NCI-H128 (cell line): ENCODE data around the gene ARF6.
"Not testable (repeated sequence)": the region's sequence is repeated elsewhere in the genome, so short reads cannot be mapped to it uniquely, and the experiment has no call there.

Experiments used
- DNase-seq: peaks from one replicate; lab custom pipeline; 2025; ENCODE audit not compliant: unreplicated experiment; lab: John Stamatoyannopoulos, UW

The ARF6 gene

DNA sequence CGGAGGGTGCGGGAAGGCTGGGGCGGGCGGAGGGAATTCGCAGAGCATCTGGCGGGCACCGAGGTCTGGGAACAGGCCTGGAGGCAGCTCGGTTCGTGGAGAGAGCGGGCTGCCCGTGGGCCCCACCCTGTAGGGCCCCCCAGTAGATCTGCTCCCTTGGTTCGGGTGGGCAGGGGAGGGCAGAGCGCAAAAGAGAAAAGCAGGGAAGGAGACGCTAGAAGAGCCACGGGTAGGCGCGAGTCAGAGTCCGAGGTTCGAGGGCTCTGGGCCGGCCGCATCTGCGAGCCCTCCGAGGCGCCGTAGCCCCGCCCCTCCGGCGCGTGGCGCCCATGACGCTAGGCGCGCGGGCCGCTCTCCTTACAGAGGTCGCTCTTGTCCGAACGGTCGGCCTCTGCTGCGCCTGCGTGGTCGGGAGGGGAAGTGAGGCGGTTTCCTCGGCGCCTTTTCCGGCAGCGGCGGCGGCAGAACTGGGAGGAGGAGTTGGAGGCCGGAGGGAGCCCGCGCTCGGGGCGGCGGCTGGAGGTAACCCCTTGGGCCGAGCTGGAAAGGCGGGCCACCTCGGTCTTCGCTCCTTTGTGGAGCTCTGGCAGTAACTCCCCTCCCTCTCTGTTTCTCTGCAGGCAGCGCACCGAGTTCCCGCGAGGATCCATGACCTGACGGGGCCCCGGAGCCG lies at the start of gene ARF6:
ARF6 (plus strand) TSS at position 447 of the 673 bp plus-strand sequence. CDS start 655 bp downstream, outside the sequence.
- peak; percentile 95 for DNase-seq

DNA sequence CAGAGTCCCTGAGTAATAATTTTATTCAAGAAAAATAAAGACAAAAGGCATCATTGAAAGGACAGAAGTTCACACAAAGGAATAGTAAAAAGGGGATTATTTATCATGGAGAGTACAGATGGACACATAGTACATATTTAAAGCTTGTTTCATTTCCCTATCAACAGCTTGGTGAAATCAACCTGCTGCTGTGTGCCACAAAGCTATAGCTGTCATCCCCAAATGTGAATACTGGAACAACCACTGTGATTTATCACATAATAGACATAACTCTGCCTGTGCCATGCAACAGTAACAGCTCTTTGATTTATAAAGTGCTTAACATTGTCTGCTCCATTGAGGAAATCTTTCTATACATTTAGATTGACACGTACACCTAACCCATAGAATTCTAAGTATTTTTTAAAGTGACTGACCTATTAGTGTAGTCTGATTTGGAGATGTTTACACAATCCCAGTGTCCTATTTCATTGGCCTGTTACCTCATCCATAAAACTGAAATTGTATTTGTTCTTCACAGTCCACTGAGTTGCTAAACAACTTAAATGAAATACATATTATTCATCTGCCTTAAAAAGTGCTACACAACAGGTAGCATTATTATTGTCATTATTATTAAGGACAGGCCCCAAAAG lies 43.6 kb upstream of the ARF6 start:
- no peak for DNase-seq

DNA sequence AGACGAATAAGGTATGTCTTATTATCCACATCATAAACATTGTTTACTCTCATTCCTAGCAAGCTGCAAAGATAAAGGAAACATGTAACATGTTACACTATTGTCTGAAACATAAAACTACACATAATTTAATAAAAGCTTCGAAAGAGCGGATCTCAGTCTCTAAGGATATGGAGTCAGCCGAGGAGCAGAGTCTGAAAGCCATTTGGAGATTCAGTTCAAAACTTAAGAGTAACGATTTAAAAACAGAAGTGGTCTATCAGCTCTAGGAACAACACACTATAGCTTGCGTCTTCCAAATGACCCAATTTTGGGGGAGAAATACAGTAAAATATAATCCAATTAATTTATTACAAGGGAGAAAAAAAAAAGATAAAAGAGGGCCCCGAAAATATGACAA lies 41.1 kb upstream of the ARF6 start:
- no peak for DNase-seq

DNA sequence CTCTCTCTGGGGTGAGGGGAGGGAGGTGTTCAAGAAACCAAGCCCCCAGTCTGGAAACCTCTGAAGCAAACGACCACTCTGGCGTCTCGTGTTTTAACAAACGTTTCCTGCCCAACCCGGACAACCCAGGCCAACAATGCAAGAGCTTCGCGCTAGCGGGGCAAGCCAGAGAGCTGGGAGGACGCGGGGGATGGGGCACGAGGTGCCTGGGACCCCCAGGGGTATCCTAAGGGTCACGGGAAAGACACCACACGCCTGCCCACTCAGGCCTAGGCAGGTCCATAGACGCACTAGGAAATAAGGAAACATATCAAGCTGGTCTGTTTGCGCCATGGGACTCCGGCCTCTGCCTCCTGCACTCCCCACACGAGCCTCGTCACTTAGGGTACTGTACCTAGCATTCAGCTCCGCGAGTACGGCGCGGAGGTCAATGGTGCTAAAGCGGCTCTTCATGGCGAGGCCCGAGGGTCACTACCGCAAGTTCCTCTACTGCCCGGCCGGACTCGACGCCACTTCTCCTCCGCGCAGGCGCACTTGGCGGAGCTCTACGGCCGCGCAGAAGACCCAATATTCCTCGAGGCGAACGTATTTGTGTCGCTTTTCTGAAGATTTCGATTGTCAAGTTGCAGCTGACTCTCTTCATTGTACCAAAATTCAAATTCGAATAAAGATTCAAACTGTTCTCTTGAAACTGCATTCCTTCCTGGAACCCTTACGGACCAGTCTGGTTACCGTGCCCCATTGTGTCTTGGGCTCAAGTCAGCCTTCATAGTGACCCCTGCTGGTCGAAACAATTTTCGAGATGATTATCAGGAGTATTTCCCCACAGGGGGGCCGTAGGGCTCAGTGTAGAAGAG lies 40.4 kb upstream of the ARF6 start, which contains the start of gene NEMF:
NEMF (minus strand) TSS at position 488 of the 857 bp plus-strand sequence; CDS start at position 453, 35 bp downstream.
- DNase-seq = peak; percentile 90

DNA sequence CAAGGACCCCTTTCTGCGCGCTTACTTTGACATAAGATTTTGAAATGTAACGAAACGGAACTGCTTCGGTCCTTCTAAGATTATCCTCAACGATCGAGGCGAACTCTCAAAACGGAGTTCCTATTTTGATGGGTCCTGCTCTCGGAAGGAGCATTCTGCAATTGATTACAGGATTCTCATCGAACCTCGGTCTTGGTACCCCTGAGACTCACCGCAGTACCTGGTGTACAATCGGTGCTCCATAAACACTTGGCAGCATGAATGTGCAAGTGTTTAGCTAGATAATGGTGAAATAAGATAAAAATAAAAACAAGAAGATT lies 39.8 kb upstream of the ARF6 start:
- no peak for DNase-seq

DNA sequence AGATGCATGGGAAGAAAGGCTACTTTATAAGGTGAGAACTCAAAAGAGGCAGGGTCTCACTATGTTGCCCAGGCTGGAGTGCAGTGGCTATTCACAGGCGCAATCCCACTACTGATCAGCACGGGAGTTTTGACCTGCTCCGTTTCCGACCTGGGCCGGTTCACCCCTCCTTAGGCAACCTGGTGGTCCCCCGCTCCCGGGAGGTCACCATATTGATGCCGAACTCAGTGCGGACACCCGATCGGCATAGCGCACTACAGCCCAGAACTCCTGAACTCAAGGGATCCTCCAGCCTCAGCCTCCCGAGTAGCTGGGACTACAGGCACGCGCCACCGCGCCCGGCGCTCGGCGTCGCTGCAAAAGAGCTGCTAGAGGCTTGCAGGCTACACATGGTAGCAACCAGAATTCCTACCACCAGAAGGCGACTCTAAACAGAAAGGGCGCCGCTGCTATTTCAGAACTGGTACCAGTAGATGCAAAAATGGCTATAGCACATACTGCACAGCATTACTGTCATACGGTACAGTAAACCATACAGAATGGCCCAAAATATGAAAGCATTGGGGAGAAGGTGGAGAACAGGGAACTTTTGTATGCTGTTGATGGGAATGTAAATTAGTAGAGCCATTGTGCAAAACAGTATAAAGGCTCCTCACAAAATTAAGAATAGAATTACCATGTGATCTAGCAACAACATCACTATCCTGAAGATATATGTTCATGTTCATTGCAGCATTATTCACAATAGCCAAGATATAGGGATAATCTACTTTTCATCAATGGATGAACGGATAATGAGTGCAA lies 39.1 kb upstream of the ARF6 start:
- no peak for DNase-seq

DNA sequence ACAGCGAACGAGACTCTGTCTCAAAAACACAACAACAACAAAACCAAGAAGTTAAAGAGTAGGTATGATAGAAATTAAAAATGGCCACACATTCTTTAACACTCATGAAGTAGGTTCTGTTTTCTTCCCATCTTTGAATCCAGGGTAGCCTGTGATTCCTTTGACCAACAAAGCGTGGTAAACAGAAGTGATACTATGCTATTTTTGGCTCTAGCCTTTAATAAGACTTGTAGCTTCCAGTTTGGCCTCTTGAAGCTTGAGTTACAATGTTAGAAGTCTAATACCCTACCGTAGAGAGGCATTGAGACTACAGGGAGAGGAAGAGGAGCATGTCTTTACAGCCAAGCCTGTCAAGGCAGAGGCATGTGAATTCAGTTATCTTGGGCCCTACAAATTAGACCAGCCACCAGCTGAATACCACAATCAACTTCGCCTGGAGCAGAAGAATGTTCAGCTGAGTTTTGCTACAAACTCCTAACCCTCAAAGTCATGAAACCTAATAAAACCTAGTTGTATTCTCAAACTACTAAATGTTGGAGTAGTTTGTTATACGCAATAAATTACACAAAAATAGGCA lies 35.4 kb upstream of the ARF6 start:
- DNase-seq = no peak

DNA sequence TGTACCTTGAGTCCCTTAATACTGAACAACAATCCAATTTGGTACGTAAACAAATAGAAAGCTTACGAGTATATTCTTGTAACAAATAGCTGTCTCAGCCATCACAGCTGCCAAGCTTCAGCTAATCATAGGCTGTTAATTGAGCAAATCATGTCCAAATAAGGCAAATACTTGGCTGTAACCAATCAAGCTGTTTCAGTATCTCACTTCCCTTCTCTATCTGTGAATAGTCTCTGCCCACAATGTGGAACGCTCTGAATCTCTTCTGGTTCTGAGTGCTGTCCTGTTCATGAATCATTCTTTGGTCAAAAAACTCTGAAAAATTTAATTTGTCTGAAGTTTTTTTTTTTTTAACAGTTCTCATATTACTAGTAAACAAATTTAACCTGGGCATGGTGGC lies 34.5 kb upstream of the ARF6 start:
- DNase-seq = no peak

DNA sequence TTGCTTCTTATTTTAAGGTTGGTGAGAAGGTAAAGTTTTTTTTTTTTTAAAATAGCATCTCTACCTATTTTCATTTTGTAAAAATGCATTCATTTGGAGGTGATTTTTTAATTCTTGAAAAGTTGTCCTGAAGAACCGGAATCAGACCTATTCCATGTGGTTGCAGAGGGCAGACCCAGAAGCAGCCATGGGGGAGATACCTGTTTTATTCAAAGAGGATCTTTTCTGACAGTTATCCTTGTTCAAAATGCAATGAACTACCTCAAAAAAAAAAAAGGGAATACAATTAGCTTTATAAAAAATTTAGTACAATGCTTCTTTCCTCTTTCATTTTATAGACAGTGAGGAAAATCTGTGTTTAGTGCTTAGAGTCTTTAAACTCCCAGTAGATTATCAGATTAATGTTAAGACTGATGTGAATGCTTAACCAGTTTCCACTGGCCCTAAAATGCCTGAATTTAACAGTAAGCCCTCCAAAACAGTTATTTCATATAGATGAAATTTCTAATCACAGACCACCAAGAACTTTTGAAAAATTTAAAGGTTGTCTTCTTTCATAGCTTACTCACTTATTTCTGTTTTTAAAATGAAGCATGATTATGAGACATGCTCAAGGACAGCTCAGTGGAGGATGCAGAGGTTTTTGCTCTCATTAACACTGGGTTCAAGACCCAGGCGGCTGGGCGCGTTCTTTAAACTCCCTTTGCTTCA lies 31.7 kb upstream of the ARF6 start:
- DNase-seq = no peak

DNA sequence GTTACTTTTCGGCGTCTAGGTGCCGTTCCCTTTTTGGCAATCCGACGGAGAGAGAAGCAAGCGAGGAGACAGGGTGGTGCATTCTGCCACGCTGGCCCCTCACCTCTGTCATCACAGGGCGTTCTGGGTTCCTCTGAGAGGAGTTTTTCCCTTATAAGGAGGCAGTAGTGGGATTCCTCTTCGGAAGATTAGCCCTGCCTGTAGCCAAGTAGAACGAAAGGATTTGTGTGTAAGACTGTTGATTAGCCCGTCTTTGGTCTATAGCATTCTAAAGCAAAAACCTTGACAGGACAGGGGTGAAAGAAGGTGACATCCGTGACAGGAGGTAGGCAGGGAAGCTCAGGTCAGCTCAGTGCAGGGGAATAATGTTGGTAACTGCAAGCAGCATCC lies 31.2 kb upstream of the ARF6 start:
- no peak for DNase-seq

DNA sequence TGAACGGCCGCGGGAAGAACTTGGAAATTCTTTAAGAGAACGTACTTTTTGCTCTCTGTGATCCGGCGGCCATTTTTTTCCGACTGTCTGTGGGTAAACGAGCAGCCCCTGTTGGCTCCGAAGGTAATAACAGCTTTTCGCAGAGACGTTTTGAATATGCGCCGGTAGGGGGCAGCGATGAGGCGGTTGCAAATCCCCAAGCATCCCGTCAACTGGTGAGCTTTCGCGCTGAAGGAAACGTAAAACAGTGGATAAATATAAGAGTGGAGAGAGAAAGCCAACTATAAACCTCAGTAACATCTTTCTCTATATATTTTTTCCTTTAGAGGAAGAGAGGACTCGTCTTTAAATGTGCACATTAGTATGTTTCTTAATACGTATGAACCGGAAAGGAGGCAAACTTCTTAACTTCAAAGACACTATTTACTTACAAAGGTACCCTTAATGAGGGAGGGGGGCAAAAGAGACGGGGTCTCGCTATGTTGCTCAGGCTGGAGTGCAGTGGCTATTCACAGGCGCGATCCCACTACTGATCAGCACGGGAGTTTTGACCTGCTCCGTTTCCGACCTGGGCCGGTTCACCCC lies 30.7 kb upstream of the ARF6 start:
- DNase-seq = peak; percentile 44

DNA sequence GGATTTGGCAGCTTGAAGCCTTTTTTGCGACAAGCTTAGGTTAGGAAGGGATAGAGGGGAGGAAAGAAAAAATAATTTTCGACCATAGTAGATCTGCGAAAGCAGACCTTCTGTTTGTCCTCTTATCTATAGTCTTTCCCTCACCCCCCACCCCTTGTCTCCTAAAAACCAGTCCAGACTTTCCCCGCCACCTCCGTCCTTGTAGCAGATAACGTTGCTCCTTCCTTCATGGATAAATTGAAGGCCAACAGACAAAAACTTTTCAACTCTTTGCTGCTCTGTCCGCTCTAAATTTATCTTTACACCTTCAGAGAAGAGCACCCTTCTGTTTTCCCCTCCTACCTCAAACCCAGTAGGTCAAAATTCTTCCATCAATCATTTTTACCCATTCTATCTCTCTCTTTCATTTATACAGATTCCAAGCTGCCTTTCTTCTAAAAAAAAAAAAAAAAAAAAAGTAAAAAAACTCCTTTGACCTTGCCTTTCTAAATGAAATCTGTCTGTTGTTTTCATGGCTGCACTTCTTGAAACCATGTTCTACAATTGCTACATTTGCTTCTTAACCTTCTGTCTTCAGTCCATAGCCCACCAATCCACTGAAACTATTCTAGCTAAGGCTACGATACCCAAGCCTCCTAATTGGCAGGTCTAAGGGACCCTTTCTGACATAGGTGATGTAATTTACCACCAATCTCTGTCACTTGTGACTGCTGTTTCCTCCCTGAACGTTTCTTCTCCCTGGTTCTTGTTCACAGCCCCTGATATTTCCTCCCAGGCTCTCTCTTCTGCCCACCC lies 29.2 kb upstream of the ARF6 start:
- no peak for DNase-seq

DNA sequence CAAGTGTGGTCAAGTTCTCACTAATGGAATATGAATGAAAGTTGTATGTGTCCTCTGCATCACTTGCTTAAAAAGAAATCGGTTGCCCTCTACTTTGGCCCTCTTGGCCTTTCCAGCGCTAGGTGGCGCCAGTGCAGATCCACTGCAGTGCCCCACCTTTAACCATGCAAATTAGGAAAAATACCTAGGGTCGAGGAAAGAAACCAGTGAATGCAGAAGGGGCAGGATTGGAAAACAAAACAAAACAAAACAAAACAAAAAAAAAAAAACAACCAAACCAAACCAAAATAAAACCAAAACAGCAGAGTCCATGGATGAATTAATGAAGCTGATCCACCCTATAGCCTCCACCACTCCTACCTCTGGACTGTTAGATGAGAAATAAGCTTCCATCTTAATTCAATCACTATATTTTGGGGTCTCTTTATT lies 27.4 kb upstream of the ARF6 start:
- no peak for DNase-seq

DNA sequence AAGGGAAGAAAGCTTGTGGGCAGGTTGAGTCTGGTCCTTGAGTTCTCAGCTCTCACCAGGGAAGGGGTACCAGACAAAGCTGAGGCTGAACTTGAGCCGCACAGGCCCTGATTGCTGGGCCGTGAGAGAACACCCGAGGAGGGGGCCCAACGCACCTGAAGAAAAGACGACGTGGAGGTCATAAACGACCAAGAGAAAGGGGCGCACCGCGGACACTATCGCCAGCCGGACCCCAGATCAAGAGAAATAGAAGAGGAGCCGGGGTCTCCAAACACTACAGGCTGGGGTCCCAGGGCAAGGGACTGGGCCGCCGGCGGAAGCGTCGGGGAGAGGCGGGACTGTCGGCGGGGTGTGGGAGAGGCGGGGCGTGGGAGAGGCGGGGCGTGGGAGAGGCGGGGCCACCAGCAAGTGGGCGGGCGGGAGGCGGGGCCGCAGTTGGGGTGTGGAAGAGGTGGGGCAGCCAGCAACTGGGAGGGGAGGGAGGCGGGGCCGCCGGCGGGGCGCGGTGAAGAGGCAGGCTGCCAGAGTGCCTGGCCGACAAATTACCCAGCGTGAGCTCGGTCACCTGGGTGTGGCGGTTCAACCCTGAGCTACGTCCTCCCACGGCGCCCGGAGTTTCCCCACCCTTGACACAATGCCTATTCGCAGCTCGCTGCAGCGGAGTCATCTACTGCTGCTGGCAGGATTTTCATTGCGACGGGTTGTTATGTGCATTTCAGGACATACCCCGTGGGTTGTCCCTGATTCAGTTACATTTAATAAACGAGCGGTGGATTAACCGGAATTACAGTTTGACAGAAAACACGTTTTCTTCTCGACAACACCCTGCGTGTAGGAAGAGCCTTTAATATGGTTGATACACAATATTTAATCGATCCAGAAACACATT lies 24.8 kb upstream of the ARF6 start:
- peak; percentile 67 for DNase-seq

DNA sequence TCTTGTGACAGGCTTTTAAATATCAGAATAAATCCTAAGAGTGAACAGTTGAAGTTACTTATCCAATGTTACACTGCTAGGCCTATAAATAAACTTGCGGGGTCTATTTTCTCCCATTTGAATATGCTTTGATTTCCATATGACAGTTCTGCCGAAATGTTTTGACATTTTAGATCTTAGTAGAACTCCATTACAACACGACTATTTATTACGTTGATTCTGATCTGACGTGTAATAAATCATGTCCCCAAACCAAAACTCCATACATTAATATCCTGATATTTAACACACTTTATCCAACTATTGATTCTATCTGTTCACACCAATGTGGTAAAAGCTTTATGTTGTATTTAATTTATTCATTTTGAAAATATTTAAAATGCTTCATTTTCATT lies 24.2 kb upstream of the ARF6 start:
- DNase-seq = no peak

DNA sequence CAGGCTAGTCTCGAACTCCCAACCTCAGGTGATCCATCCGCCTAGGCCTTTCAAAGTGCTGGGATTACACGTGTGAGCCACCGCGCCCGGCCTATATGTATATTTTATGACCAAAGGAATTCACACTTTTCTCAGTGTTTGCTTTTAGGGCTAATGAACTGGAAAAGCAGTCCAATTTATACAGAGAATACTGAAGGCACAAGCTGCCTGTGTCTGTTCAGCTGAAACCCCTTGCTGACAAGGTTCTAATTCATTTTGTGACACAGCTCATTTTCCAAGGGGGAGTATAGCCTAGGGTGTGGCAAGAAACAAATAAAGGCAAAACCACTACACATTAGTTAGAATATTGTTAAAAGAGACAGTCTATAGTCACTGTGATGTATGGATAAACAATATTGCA lies 22.0 kb upstream of the ARF6 start:
- no peak for DNase-seq

DNA sequence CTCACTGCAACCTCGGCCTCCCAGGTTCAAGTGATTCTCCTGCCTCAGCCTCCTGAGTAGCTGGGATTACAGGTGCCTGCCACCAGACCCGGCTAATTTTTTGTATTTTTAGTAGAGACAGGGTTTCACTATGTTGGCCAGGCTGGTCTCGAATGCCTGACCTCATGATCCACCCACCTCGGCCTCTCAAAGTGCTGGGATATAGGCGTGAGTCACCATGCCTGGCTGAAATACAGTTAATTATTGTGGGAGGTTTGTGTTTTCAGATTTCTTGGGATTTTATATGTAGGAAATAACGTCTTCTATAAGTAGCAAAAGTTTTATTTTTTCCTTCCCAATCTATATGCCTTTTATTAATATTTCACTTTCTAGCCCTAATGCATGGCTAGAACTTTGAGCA lies 19.3 kb upstream of the ARF6 start:
- not testable (repeated sequence) for DNase-seq

DNA sequence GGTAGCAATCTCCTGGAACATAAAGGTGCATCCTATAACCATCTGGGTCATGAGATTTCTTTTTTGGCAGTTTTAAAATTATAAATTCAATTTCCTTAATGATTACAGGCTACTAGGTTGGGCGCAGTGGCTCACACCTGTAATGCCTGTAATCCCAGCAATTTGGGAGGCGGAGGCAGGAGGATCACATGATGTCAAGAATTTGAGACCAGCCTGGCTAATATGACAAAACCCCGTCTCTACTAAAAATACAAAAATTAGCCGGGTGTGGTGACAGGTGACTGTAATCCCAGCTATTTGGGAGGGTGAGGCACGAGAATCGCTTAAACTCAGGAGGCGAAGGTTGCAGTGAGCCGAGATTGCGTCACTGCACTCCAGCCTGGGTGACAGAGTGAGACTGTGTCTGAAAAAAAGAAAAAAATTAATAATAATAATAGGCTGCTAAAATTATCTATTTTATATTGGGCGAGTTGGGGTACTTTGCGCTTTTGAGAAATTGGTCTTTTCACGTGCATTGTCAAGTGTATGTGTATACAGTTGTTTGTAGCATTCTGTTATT lies 17.2 kb upstream of the ARF6 start:
- DNase-seq = no peak
